ENCODE measurements around the gene WDR82. TPM values are rescaled to one million over a fixed set of nuclear protein-coding genes. Genes with fewer than 3 reads are reported as not detected.

Gene WDR82
- total RNA-seq, 1 donor from 2014 or later = 127 TPM

DNA sequence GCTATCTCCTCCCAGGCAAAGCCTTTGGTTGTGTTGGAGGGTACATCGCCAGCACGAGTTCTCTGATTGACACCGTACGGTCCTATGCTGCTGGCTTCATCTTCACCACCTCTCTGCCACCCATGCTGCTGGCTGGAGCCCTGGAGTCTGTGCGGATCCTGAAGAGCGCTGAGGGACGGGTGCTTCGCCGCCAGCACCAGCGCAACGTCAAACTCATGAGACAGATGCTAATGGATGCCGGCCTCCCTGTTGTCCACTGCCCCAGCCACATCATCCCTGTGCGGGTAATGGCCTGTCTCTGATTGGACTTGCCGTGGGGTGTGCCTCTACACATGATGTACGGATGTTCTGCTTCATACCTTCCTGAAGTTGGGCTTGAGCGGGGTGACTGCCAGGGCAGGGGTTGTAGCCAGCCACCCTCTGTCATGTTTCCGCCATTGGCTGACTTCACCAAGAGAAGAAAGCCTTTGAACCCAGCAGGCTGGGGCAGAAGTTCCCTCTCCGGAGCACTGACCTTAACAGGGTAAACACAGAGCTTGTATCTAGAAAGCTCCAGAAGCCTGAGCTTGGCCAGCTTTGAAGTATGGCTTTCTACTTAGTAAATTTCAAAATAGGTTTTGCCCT, 67.1 kb downstream of the WDR82 start:
- intact Hi-C loops (cut with micrococcal nuclease) = no loop called here

DNA sequence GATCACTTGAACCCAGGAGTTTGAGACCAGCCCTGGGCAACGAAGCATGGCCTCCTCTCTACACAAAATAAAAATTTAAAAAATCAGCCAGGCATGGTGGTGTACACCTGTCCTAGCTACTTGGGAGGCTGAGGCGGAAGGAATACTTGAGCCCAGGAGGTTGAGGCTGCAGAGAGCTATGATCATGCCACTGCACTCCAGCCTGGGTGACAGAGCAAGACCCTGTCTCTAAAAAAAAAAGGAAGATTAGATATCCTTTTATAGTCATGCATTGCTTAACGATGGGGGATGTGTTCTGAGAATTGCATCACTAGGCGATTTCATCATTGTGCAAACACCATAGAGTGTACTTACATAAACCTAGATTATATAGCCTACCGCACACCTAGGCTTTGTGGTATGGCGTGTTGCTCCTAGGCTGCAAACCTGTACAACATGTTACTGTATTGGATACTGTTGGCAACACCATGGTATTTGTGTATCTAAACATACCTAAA, 67.9 kb downstream of the WDR82 start:
- intact Hi-C loops (cut with micrococcal nuclease) = no loop called here

DNA sequence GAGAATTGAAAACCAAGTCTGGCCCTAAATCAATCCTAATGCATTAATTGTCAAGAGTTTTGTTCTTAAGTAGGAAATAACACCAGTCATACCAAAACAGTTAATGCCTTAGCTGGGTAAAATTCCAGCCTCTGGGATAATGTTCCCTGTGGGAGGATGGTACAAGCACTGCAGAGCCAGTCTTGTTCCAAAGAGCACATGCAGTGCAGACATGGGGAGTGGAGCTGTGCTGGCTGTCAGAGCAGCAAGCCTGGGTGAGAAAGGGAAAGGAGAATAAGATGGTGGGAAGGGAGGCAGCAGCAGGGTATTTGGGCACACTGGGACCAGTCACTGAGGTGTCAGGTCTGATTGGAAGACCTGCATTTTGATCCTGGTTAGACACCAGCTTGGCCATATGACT, 68.4 kb downstream of the WDR82 start:
- intact Hi-C loops (cut with micrococcal nuclease) = no loop called here

DNA sequence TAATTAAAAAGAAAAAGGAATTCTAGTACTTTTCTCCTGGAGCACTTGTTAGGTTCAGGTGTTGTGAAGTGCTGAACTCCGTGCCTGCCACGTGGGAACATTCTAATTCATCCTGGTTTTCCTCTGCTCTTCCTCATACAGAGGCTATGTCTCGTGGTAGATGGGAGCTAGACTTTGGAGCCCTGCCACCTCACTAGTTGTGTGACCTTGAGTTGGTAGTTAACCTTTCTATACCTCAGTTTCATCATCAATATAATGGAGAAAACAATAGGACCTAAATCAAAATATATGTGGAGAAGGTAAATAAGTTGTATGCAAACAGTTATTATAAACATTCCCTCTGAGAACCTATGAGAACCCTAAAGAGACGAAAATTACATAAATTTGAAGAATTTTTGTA, 69.9 kb downstream of the WDR82 start:
- intact Hi-C loops (cut with micrococcal nuclease) = no loop called here

DNA sequence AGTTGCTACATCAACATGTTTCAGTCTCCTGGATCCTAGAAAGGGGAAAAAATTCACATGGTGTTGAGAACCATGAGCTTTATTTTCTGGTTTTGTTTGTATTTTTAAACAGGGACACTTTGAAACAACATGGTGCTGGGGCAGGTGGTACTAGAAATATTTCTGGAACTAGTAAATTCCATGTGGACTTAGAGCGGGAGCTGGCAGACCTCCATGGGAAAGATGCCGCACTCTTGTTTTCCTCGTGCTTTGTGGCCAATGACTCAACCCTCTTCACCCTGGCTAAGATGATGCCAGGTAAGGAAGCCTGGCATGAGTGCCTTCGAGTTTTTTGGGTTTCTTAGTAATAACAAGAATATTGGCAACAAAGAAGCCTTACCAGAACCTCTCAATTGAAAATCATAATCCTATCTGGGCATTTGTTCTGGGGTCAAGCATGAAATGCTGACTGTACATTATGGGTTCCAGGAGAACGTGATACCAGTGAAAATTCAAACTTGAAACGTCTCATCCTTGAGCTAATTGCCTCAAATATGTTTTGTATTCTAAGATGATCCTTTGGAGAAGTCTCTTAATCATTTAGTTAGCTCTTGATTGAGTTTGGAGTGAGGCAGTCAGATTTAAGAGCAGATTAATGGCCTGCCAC, 72.6 kb downstream of the WDR82 start:
- intact Hi-C loops (cut with micrococcal nuclease) = no loop called here

Other genes with a start within 250 kb of the WDR82 start
- gene DUSP7, start 222.1 kb downstream of the WDR82 start, total RNA-seq = 40.7 and 41.2 TPM in 2 replicates
- gene POC1A, start 124.2 kb downstream of the WDR82 start, total RNA-seq = 16.8 and 19.6 TPM in 2 replicates
- gene ALAS1, start 80.5 kb downstream of the WDR82 start, total RNA-seq = 78.5 and 81.4 TPM in 2 replicates
- 0.34 and 0.49 TPM in 2 replicates for gene TLR9, start 53.0 kb downstream of the WDR82 start, total RNA-seq
- gene TWF2, start 39.5 kb downstream of the WDR82 start, total RNA-seq = 117 and 132 TPM in 2 replicates
- 82.2 and 84.9 TPM in 2 replicates for gene PPM1M, start 32.9 kb downstream of the WDR82 start, total RNA-seq
- 20.8 and 23.1 TPM in 2 replicates for gene GLYCTK, start 9.2 kb upstream of the WDR82 start, total RNA-seq
- 27.1 and 30.1 TPM in 2 replicates for gene DNAH1, start 37.7 kb upstream of the WDR82 start, total RNA-seq
- 93.4 and 98.6 TPM in 2 replicates for gene BAP1, start 131.4 kb upstream of the WDR82 start, total RNA-seq
- 6.8 and 9.9 TPM in 2 replicates for gene PHF7, start 132.0 kb upstream of the WDR82 start, total RNA-seq
- not detected in 2 replicates for gene SEMA3G, start 166.5 kb upstream of the WDR82 start, total RNA-seq
- gene TNNC1, start 175.4 kb upstream of the WDR82 start, total RNA-seq = 0.74 and 1.3 TPM in 2 replicates
- gene NISCH, start 177.0 kb upstream of the WDR82 start, total RNA-seq = 81.1 and 84.9 TPM in 2 replicates
- 0.12 and 1.0 TPM in 2 replicates for gene STAB1, start 216.7 kb upstream of the WDR82 start, total RNA-seq